GM21717 (cell line): Measurements from ENCODE around the gene MXI1.
A peak's percentile ranks its signal among the peaks of the same experiment; 100 is the strongest.

ENCODE experiments used
- ATAC-seq: cut with Tn5 transposase; IDR thresholded peaks from one replicate; pipeline ENCODE4 v1.9.1; 2021; ENCODE audit warnings: mild to moderate bottlenecking, moderate library complexity; ENCODE audit not compliant: unreplicated experiment

MXI1 gene

DNA sequence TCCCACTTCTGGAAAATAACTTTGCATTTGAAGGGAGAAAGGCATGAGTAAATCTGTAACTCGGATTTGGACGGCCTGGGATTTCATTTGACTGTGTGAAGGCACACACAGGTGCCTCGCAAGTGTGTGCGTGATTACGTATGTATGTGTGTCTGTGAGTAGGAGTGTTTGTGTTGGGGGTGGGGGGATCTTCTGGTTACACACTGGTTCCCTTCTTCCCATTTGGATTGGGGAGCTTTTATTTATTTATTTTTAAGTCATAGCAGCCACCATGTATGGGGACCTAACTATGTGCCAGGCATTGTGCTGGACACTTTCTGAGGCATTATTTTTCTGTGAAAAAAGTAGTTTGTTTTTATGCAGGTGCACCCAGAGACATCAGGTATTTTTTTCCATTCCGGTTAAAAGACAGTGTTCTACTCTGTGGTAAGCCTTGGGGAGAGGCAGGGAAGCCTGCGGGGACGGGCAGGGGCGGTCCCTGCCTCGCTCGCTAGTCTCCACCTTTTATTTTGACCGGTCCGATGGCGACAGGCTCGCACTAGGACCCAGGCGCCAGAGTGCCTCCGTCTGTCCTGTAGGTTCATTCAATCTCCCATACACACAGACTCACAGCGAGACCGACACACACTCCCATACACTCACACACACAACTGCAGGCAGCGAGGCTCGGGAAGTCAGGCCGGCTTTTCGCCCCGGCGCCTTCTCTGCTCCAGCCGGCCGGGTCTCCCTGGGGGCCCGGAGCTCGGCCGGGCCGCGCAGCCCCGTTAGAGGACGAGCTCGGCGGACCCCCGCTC, at the start of gene MXI1:
Gene MXI1, plus strand, starts transcription at position 595 of the 794 bp plus-strand sequence. CDS start 204 bp downstream, outside the sequence.
- ATAC-seq: peak; percentile 52

- ATAC-seq: no peak
Observed at GRCh38 chr10:110158051-110159005, 49.1 kb upstream of the MXI1 start.

- no peak for ATAC-seq
Observed at GRCh38 chr10:110160081-110160480, 47.3 kb upstream of the MXI1 start.

DNA sequence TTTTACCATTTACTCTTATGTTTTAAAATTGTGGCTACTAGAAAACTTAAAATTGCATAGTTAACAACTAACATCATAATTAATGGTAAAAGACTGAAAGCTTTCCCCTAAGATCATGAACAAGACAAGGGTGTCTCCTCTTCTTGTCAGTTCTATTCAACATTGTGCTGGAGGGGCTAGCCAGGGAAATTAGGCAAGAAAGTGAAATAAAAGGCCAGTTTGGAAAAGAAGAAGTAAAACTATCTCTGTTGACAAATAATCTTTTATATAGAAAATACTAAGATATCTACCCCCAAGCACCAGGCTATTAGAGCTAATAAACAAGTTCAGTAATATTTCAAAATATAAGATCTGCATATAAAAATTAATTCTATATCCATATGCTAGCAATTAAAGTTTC, 46.9 kb upstream of the MXI1 start:
- no peak for ATAC-seq

- no peak for ATAC-seq
Observed at GRCh38 chr10:110162741-110163145, 44.7 kb upstream of the MXI1 start.

GRCh38 chr10:110163192-110163773, 44.1 kb upstream of the MXI1 start:
- no peak for ATAC-seq

DNA sequence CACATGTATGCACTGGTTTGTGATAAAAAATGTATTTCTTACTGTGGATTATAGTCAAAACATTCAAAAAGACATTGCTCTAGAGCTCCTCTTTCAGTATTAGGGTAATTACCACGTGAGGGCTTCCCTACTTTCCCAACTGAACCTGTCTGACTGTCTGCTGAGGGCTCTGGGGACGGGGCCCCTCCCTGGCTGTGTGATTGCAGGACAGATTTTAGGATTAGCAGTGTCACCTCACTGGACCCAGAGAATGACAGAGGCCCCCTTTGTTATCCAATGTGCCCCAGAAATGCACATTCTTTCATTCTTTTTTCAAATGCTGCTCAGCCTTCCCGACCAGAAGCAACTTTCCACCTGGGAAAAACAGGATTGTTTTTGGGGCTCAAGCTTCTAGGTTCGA, 43.6 kb upstream of the MXI1 start:
- ATAC-seq: no peak

- no peak for ATAC-seq
Observed at GRCh38 chr10:110165239-110165638, 42.2 kb upstream of the MXI1 start.

DNA sequence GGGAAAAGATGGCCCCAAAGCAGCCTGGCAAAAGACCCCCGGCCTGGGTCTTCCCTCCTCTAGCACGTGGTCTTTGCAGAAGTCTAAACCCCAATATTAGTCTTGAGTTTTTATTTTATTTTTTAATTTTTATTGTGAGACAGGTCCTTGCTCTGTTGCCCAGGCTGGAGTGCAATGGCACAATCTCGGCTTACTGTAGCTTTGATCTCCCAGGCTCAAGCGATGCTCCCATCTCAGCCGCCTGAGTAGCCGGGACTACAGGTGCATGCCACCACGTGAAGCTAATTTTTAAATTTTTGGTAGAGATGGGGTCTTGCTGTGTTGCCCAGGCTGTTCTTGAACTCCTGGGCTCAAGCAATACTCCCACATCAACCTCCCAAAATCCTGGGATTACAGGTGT, 40.3 kb upstream of the MXI1 start:
- no peak for ATAC-seq

GRCh38 chr10:110168601-110169481, 38.6 kb upstream of the MXI1 start:
- no peak for ATAC-seq

- no peak for ATAC-seq
Observed at GRCh38 chr10:110169586-110169985, 37.8 kb upstream of the MXI1 start.

DNA sequence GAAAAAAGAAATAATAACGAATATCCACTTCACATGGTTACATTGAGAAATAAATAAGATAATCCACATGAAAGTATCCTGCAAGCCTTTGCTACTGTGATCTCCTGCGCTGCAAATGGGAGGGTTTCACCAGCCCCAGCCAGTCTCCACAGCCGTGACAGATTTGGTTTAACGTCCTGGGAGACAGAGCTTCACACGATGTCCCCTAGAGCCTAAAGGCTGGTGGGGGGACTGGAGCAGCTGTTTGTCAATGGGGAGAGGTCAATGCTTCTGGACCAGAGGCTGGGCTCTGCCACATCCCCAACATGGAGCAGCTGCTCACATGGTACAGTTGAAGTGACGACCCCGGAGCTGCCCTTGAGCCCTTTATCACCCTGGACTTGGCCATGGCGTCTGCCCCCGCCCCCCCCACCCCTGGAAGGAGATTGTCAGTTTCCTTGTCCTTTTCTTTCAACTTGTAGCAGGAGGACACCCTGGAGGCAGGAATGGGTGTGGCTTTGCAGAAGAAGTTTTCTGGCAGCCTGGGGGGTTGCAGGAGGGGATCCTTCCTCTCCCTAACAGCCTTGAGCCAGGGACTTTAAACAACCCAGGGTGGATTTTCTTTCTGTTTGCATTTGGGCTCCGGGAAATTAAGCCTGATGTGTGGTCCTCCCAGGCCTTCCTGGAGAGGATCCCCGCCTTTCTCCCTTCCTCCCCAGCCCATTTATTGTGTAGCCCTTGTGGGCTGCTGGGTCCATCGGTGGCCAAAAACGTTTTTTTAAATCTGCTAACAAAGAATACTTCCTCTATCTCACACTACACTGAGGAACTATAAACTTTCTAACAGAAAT, 37.0 kb upstream of the MXI1 start:
- no peak for ATAC-seq

GRCh38 chr10:110171032-110171431, 36.4 kb upstream of the MXI1 start:
- ATAC-seq: no peak

GRCh38 chr10:110172155-110172554, 35.2 kb upstream of the MXI1 start:
- no peak for ATAC-seq

DNA sequence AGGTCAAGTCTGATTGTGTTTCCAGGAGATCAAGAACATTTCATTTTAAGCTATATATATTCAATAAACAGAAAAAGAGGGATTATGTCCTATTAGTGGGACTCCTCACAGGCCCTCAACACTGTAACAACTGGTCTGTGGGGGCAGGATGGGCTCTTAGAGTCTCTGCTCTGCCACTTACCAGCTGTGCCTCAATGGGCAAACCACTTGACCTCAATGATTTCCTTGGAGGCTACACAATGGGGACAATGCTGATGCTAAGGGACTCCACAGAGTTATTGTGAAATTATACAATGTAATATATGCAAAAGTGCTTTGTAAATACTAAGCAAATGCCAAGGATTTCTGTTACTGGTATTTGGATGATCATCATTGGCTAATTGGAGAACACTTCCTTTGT, 33.2 kb upstream of the MXI1 start:
- no peak for ATAC-seq

DNA sequence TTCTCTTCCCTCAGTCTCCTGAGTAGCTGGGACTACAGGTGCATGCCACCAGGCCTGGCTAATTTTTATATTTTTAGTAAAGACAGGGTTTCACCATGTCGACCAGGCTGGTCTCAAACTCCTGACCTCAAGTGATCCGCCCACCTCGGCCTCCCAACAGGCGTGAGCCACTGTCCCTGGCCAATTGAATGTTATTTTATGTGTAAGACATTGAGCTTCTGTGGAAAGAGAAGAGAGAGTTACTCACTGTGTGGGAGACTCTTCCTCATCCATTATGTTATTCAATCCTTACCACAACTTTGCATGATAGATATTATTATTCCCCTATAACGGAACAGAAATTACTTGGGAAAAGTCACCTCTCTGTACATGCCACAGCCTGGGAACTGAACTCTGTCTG, 32.6 kb upstream of the MXI1 start:
- no peak for ATAC-seq

DNA sequence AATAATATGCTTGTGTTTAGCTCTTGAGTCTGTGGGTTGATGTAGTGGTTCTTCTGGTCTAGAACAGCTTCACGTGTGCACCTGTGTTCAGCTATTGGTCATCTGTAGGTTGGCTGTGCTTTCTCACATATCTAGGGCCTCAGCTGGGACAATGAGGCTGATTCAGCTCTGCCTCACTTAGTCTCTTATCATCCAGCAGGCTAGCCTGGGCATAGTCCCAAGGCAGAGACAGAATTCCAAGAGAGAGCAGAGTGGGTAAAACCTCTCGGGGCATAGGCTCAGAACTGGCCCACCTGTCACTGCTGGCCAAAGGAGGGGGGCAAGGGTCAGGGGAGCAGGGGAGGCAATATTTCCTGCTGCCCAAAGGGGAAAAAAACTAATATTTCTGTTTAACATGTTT, 32.0 kb upstream of the MXI1 start:
- no peak for ATAC-seq

- no peak for ATAC-seq
Observed at GRCh38 chr10:110176141-110177030, 31.0 kb upstream of the MXI1 start.

GRCh38 chr10:110179220-110179619, 28.2 kb upstream of the MXI1 start:
- ATAC-seq: no peak
